HCT116 (cell line): ENCODE measurements around the gene UGT1A9. TPM values are rescaled to one million over a fixed set of nuclear protein-coding genes. Genes with fewer than 3 reads are reported as not detected.

Source experiments
- ATAC-seq: fragments of 200-7000 bp; cut with Tn5 transposase; 2 replicates; pipeline ENCODE4 v1.9.1; 2020; ENCODE audit warnings: mild to moderate bottlenecking, moderate library complexity
- BruUV-seq: library from RNA; stranded (reverse); fragments of 400-500 nt; replicated peaks from 2 replicates; lab custom pipeline; 2021; lab: Mats Ljungman, UMichigan
- CTCF ChIA-PET: fragments of 300-600 bp; sonication (Branson Sonifier 250); formaldehyde crosslinking; loops from one replicate; lab custom pipeline; 2021; ENCODE audit warnings: antibody characterized with exemption; lab: Charles Lee
- POLR2A ChIA-PET: fragments of 300-600, 350-600 bp; sonication (Branson Sonifier 250); formaldehyde crosslinking; loops from one replicate; lab custom pipeline; 2021; ENCODE audit warnings: antibody characterized with exemption; lab: Charles Lee
- RAD21 ChIA-PET, 2 experiments: fragments of 300-600 bp; sonication (Branson Sonifier 250); formaldehyde crosslinking; loops; one replicate each; lab custom pipeline; 2023; ENCODE audit warnings: low total read pairs in 2 of 2; ENCODE audit not compliant: uncharacterized antibody in 2 of 2, unreplicated experiment in 2 of 2, low non-redundant PET in 1 of 2; lab: Charles Lee
- DNase-seq: peaks from one replicate; pipeline ENCODE4 v3.0.0-alpha.2; 2010; ENCODE audit warnings: low read depth, low spot score
- H2AFZ ChIP-seq: fragments of 200-600 bp; shearing (Covaris generic), sonication (generic); 2 replicates; pipeline ENCODE4 v1.6.1; 2017; ENCODE audit warnings: low read depth, mixed run types, mixed read lengths, antibody characterized with exemption, low read length; ENCODE audit not compliant: poor library complexity, severe bottlenecking
- H3K27ac ChIP-seq: 2 replicates; pipeline ENCODE4 v1.5.1; 2012; ENCODE audit warnings: low read depth, low read length
- H3K27me3 ChIP-seq: fragments of 200-600 bp; sonication (generic); 2 replicates; pipeline ENCODE4 v1.6.1; 2016; ENCODE audit warnings: mixed run types, low read length, mixed read lengths; ENCODE audit not compliant: insufficient read depth
- H3K36me3 ChIP-seq, 2 experiments: fragments of 200-500 bp in 1 of 2; fragments of 200-600 bp in 1 of 2; sonication (Bioruptor generic) in 1 of 2; sonication (generic) in 1 of 2; 2 replicates each; pipeline versions ENCODE4 v1.5.1 to v1.6.1; 2014 to 2016; ENCODE audit warnings: low read length in 2 of 2, inconsistent platforms in 1 of 2, mixed read lengths in 1 of 2, mixed run types in 1 of 2; ENCODE audit not compliant: insufficient read depth in 2 of 2, control insufficient read depth in 1 of 2
- H3K4me1 ChIP-seq, 2 experiments: fragments of 200-600 bp in 1 of 2; sonication (generic) in 1 of 2; 2 replicates each; pipeline versions ENCODE4 v1.5.1 to v1.6.1; 2012 to 2017; ENCODE audit warnings: low read length in 2 of 2, inconsistent platforms in 1 of 2, mild to moderate bottlenecking in 1 of 2, mixed read lengths in 1 of 2, mixed run types in 1 of 2, moderate library complexity in 1 of 2; ENCODE audit not compliant: insufficient read depth in 2 of 2, control insufficient read depth in 1 of 2
- H3K4me2 ChIP-seq: fragments of 200-600 bp; sonication (generic); 2 replicates; pipeline ENCODE4 v1.6.1; 2017; ENCODE audit warnings: mixed run types, low read length, mixed read lengths
- H3K4me3 ChIP-seq, 2 experiments: fragments of 200-600 bp in 1 of 2; sonication (generic) in 1 of 2; replicated peaks in 1 of 2; 2 replicates each; pipeline ENCODE4 v1.5.1; 2011 to 2016; ENCODE audit warnings: low read length in 2 of 2, control low read depth in 1 of 2, low read depth in 1 of 2, mild to moderate bottlenecking in 1 of 2, mixed read lengths in 1 of 2, mixed run types in 1 of 2
- H3K79me2 ChIP-seq: fragments of 200-600 bp; sonication (generic); 2 replicates; pipeline ENCODE4 v1.6.1; 2017; ENCODE audit warnings: mild to moderate bottlenecking, mixed run types, low read length, moderate library complexity, mixed read lengths; ENCODE audit not compliant: insufficient read depth
- H3K9ac ChIP-seq: fragments of 200-600 bp; sonication (generic); 2 replicates; pipeline ENCODE4 v1.6.1; 2016; ENCODE audit warnings: low read length, mixed read lengths
- H3K9me2 ChIP-seq: fragments of 200-600 bp; sonication (generic), shearing (Covaris generic); 2 replicates; pipeline ENCODE4 v1.6.1; 2017; ENCODE audit warnings: mixed run types, mild to moderate bottlenecking, moderate library complexity; ENCODE audit not compliant: insufficient read depth
- H3K9me3 ChIP-seq, 2 experiments: fragments of 200-500 bp in 1 of 2; fragments of 200-600 bp in 1 of 2; sonication (Bioruptor generic) in 1 of 2; sonication (generic) in 1 of 2; 2 replicates each; pipeline ENCODE4 v1.6.1; 2014 to 2017; ENCODE audit warnings: low read length in 2 of 2, mixed read lengths in 2 of 2, inconsistent platforms in 1 of 2, low read depth in 1 of 2, mild to moderate bottlenecking in 1 of 2, mixed run types in 1 of 2, moderate library complexity in 1 of 2; ENCODE audit not compliant: control insufficient read depth in 1 of 2, insufficient read depth in 1 of 2
- H4K20me1 ChIP-seq: fragments of 200-600 bp; sonication (generic), shearing (Covaris generic); 2 replicates; pipeline ENCODE4 v1.6.1; 2017; ENCODE audit warnings: mixed run types, mild to moderate bottlenecking, moderate library complexity; ENCODE audit not compliant: insufficient read depth
- EGR1 ChIP-seq: IDR thresholded peaks from 2 replicates; pipeline ENCODE4 v1.6.1; 2012; ENCODE audit warnings: low read depth
- FOSL1 ChIP-seq: IDR thresholded peaks from 2 replicates; pipeline ENCODE4 v1.6.1; 2012; ENCODE audit warnings: low read depth
- JUND ChIP-seq: IDR thresholded peaks from 2 replicates; pipeline ENCODE4 v1.6.1; 2012
- POLR2A ChIP-seq: IDR thresholded peaks from 2 replicates; pipeline ENCODE4 v1.7.0; 2011; ENCODE audit warnings: borderline replicate concordance; ENCODE audit not compliant: insufficient read depth, insufficient read length; ENCODE audit errors: extremely low read depth
- POLR2AphosphoS5 ChIP-seq: IDR thresholded peaks from 2 replicates; pipeline ENCODE4 v1.6.1; 2011; ENCODE audit warnings: mild to moderate bottlenecking, low read depth, low read length, moderate library complexity
- RAD21 ChIP-seq: IDR thresholded peaks from 2 replicates; pipeline ENCODE4 v1.6.1; 2012; ENCODE audit warnings: low read depth, mild to moderate bottlenecking
- SIN3A ChIP-seq: IDR thresholded peaks from 2 replicates; pipeline ENCODE4 v1.6.1; 2012; ENCODE audit warnings: low read depth
- SRF ChIP-seq: IDR thresholded peaks from 2 replicates; pipeline ENCODE4 v1.6.1; 2012; ENCODE audit warnings: low read depth
- TCF7L2 ChIP-seq: IDR thresholded peaks from 2 replicates; pipeline ENCODE4 v1.7.0; 2011; ENCODE audit warnings: borderline replicate concordance, inconsistent platforms; ENCODE audit not compliant: insufficient read depth, insufficient read length; ENCODE audit errors: extremely low read depth
- ZNF274 ChIP-seq: fragments of 200-500 bp; sonication (Bioruptor generic); IDR thresholded peaks from 2 replicates; pipeline ENCODE4 v1.6.1; 2014; ENCODE audit warnings: mild to moderate bottlenecking, low read depth, low read length, inconsistent platforms
- intact Hi-C: fragments of 100-400 bp; cut with micrococcal nuclease; formaldehyde crosslinking; loops from 2 replicates; pipeline ENCODE4 v1.10.0; 2022
- total RNA-seq: library from RNA; stranded (reverse); gene quantifications from one replicate; pipeline ENCODE4 v1.2.1, GENCODE V29; 2021; ENCODE audit not compliant: unreplicated experiment
- TF ChIP-seq, protein P1 (sequence below): IDR thresholded peaks from 2 replicates; pipeline ENCODE4 v1.6.1; 2012
- TF ChIP-seq, protein P2 (sequence below): IDR thresholded peaks from 2 replicates; pipeline ENCODE4 v1.6.1; 2012; ENCODE audit warnings: low read depth

Gene UGT1A9
- total RNA-seq, 1 experiment from 2014 or later = not detected

DNA sequence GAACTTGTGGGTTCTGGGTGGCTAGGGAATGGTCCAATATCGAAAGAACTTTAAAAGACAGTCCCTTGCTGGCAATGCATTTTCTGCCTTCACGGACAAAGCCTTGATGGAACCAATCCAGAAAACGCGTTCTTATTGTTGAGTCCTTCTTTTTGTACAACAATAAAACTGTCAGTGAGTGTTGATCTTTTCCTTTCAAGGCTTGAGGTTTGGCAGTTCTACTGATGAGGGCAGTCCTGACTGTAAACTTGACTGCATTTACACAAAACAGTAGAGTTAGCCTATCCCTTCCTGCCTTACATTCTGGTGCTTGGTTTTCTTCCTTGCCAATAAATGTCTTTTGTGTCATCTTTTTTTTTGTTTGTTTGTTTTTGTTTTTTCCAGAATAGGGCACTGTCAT lies 7.5 kb downstream of the UGT1A9 start:
- H3K79me2 ChIP-seq = no peaks in the 10 kb centered on the region
- ATAC-seq = no peak
- ChIA-PET POLR2A (no interaction called here), CTCF (no interaction called here), RAD21 (no interaction called here)
- no peak overlapping the region for H2AFZ ChIP-seq
- peaks cover 18% of the 10 kb centered on the region; the same call in 1 of the 2 replicates for H3K27me3 ChIP-seq
- H3K4me2 ChIP-seq = no peak overlapping the region
- intact Hi-C loops = no loop called here
- no peak overlapping the region for H3K27ac ChIP-seq
- no peaks in the 10 kb centered on the region for H3K36me3 ChIP-seq
- no peak overlapping the region for H3K4me3 ChIP-seq
- DNase-seq = no peak
- TF ChIP-seq JUND = no peak
- TF ChIP-seq, protein P1, sequence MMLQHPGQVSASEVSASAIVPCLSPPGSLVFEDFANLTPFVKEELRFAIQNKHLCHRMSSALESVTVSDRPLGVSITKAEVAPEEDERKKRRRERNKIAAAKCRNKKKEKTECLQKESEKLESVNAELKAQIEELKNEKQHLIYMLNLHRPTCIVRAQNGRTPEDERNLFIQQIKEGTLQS = no peak
- H3K9me2 ChIP-seq = no peaks in the 10 kb centered on the region
- no peaks in the 10 kb centered on the region for H3K9me3 ChIP-seq
- H3K9ac ChIP-seq = no peak overlapping the region
- BruUV-seq = no TSS peak
- H3K4me1 ChIP-seq = no peaks in the 10 kb centered on the region
- H4K20me1 ChIP-seq = no peaks in the 10 kb centered on the region

DNA sequence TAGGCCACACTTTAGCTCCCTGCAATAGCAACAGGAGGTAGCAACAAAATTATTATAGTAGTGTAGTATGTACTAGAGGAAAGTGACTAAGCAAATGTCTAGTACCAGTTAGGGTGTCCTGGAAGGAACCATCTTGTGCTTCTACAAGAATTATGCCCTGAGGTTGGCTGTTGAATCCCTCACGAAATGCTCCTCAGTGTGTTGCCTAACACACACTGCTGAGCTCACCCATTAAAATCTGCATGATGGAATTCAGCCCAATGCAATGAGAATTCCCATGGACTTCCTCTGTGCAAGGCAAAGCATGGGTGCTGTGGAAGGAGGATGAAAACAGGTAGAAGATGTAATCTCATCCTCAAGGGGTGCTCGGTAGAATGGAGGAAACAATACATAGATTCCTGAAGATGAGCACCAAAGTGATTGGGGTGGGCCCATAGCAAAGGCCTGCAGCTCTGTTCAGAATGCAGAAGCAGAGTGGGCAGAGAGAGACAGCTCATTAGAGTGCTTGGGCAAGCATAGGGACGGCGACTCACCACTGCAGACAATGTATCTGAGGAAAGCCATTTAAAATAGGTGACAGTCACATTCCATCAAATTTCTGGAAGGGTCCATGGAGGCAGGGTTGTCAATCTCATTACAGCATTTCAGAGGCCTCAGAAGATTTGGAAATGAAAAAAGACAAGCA lies 8.8 kb downstream of the UGT1A9 start:
- H3K79me2 ChIP-seq = no peaks in the 10 kb centered on the region
- H3K4me3 ChIP-seq = no peak overlapping the region
- BruUV-seq = no TSS peak
- peaks cover 18% of the 10 kb centered on the region; the same call in 1 of the 2 replicates for H3K27me3 ChIP-seq
- H3K4me2 ChIP-seq = no peak overlapping the region
- POLR2A ChIA-PET = no interaction called here
- H3K27ac ChIP-seq = no peak overlapping the region
- no peaks in the 10 kb centered on the region for H3K9me3 ChIP-seq
- RAD21 ChIA-PET = no interaction called here
- H3K9ac ChIP-seq = no peak overlapping the region
- no peaks in the 10 kb centered on the region for H4K20me1 ChIP-seq
- no peak for ATAC-seq
- no peak overlapping the region for H2AFZ ChIP-seq
- no peak for DNase-seq
- H3K4me1 ChIP-seq = no peaks in the 10 kb centered on the region
- H3K9me2 ChIP-seq = no peaks in the 10 kb centered on the region
- CTCF ChIA-PET = no interaction called here
- no peak for TF ChIP-seq POLR2A
- no peak for TF ChIP-seq POLR2AphosphoS5
- TF ChIP-seq ZNF274 = no peak
- TF ChIP-seq EGR1 = no peak
- no peak for TF ChIP-seq SIN3A
- TF ChIP-seq JUND = no peak
- no peak for TF ChIP-seq FOSL1
- TF ChIP-seq, protein P1 = no peak
- no peak for TF ChIP-seq TCF7L2
- TF ChIP-seq, protein P2, sequence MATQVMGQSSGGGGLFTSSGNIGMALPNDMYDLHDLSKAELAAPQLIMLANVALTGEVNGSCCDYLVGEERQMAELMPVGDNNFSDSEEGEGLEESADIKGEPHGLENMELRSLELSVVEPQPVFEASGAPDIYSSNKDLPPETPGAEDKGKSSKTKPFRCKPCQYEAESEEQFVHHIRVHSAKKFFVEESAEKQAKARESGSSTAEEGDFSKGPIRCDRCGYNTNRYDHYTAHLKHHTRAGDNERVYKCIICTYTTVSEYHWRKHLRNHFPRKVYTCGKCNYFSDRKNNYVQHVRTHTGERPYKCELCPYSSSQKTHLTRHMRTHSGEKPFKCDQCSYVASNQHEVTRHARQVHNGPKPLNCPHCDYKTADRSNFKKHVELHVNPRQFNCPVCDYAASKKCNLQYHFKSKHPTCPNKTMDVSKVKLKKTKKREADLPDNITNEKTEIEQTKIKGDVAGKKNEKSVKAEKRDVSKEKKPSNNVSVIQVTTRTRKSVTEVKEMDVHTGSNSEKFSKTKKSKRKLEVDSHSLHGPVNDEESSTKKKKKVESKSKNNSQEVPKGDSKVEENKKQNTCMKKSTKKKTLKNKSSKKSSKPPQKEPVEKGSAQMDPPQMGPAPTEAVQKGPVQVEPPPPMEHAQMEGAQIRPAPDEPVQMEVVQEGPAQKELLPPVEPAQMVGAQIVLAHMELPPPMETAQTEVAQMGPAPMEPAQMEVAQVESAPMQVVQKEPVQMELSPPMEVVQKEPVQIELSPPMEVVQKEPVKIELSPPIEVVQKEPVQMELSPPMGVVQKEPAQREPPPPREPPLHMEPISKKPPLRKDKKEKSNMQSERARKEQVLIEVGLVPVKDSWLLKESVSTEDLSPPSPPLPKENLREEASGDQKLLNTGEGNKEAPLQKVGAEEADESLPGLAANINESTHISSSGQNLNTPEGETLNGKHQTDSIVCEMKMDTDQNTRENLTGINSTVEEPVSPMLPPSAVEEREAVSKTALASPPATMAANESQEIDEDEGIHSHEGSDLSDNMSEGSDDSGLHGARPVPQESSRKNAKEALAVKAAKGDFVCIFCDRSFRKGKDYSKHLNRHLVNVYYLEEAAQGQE = no peak
- no peak for TF ChIP-seq RAD21
- no peak for TF ChIP-seq SRF
- intact Hi-C loops = no loop called here
- H3K36me3 ChIP-seq = no peaks in the 10 kb centered on the region
